Stimulated activated CD4-positive, alpha-beta T cell treated with anti-CD3 and anti-CD28 coated beads, Interleukin-4, amount 100 ng/mL, for 4 hours (primary cell): ENCODE measurements around the gene MYO15B.

Experiments used
- DNase-seq, 2 experiments: peaks; one replicate each; pipeline ENCODE4 v3.0.0-alpha.2; 2020

MYO15B gene

DNA sequence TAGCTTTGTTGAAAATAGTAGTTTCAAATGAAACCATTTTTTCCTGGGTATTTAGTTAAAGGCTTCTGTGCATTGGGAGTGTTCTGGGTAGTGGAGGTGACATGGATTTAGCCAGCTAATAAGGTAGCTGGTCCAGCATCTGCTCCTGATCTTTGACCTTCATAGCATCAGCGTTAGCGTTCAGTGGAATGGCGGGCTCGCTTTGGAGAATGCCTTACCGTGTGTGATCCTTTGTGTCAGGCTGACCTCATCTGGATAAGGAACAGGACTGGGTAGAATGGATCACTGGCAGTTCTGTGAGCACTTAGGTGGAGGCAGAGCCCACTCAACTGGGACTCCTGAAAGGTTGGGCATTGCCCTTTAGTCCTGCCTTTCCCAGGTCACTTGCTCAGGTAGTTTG, 83.3 kb downstream of the MYO15B start:
- no peak for DNase-seq

DNA sequence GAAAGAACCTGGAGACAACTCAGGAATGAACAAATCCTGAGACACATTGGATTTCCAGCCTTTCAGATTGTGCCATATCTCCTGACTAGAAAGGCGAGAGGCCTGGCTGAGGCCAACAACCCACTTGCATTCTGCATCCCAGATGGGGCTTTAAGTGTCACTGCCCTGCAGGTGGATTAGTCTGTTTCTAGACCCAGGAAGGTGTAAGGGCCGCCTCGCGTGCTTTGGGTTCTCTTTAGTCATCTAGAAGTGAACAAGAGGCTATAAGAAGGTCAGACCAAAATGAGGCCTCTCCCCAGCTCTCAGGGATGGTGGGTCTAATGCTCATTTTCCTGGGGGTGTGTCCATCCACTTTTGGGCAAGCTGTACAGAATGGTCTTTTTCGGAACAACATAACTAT, 84.4 kb downstream of the MYO15B start:
- DNase-seq: no peak

DNA sequence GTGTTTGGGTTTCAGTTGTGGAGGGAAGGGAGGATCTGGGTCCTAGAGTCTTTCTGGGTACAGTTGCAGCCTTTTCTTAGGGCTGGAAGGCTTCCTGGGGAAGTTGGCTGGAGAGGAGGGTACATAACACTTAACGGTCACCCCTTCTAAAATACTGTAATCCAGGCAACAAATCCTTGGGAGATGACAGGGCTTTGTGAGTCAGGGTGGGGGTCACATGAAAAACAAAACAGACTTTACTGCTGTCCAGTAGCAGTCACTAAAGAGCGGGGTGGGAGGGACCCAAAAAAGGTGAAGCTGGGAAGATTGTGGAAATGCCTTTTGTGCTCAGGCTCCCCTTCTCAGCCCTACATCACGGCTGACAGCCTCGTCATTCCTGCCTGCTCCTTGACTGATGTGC, 85.9 kb downstream of the MYO15B start:
- no peak for DNase-seq
